ENCODE results near the gene CC2D2A.

- TF ChIP-seq REST (IDR thresholded peaks at IDR 0.05; ENCODE audit: insufficient read depth in 1 of 2, low read depth in 2 of 2, low read length in 1 of 2) (no peak), CTCF (IDR thresholded peaks at IDR 0.05) (no peak), POLR2AphosphoS5 (IDR thresholded peaks at IDR 0.05; ENCODE audit: low read depth, low read length) (no peak)
Observed at GRCh38 chr4:15444879-15445547, 24.7 kb upstream of the CC2D2A start.

Measured in Panc1 (cell line).